GM21825 (cell line): ENCODE data around the gene TGFBR2.

Experiments
- ATAC-seq: cut with Tn5 transposase; IDR thresholded peaks from one replicate; pipeline ENCODE4 v1.9.1; 2021; ENCODE audit warnings: mild to moderate bottlenecking, moderate library complexity; ENCODE audit not compliant: unreplicated experiment

The TGFBR2 gene

GRCh38 chr3:30708472-30708871 is 102.1 kb downstream of the TGFBR2 start:
- no peak for ATAC-seq

GRCh38 chr3:30710017-30710416 is 103.6 kb downstream of the TGFBR2 start:
- no peak for ATAC-seq

- no peak for ATAC-seq
Observed at GRCh38 chr3:30711151-30711550, 104.8 kb downstream of the TGFBR2 start.

GRCh38 chr3:30711867-30712266 is 105.5 kb downstream of the TGFBR2 start:
- no peak for ATAC-seq

GRCh38 chr3:30712991-30713390 is 106.6 kb downstream of the TGFBR2 start:
- no peak for ATAC-seq

- ATAC-seq: no peak
Observed at GRCh38 chr3:30713885-30714503, 107.6 kb downstream of the TGFBR2 start.

GRCh38 chr3:30719536-30719935 is 113.1 kb downstream of the TGFBR2 start:
- no peak for ATAC-seq

GRCh38 chr3:30720586-30721313 is 114.3 kb downstream of the TGFBR2 start:
- no peak for ATAC-seq

- no peak for ATAC-seq
Observed at GRCh38 chr3:30721314-30721634, 114.9 kb downstream of the TGFBR2 start.

GRCh38 chr3:30723211-30723610 is 116.8 kb downstream of the TGFBR2 start:
- no peak for ATAC-seq

GRCh38 chr3:30724863-30725262 is 118.5 kb downstream of the TGFBR2 start:
- ATAC-seq: no peak

- ATAC-seq: no peak
Observed at GRCh38 chr3:30728143-30728542, 121.7 kb downstream of the TGFBR2 start.

GRCh38 chr3:30729512-30729911 is 123.1 kb downstream of the TGFBR2 start:
- ATAC-seq: no peak

- no peak for ATAC-seq
Observed at GRCh38 chr3:30729936-30730335, 123.5 kb downstream of the TGFBR2 start.

GRCh38 chr3:30730967-30731366 is 124.6 kb downstream of the TGFBR2 start:
- ATAC-seq: no peak

GRCh38 chr3:30733209-30733608 is 126.8 kb downstream of the TGFBR2 start:
- ATAC-seq: no peak

GRCh38 chr3:30733696-30734095 is 127.3 kb downstream of the TGFBR2 start:
- ATAC-seq: no peak

- no peak for ATAC-seq
Observed at GRCh38 chr3:30737743-30738499, 131.5 kb downstream of the TGFBR2 start.

GRCh38 chr3:30738605-30739004 is 132.2 kb downstream of the TGFBR2 start:
- no peak for ATAC-seq

GRCh38 chr3:30741889-30742288 is 135.5 kb downstream of the TGFBR2 start:
- no peak for ATAC-seq

- ATAC-seq: no peak
Observed at GRCh38 chr3:30742796-30743619, 136.6 kb downstream of the TGFBR2 start.
